Activated B cell treated with CpG ODN at 0.5 μM for 24 hours (primary cell): Measurements from ENCODE around the gene ABCB8. TPM values are rescaled to one million over a fixed set of nuclear protein-coding genes. Genes with fewer than 3 reads are reported as not detected.

Experiments
- ATAC-seq: fragments of 200-7000 bp; cut with Tn5 transposase; one replicate; pipeline ENCODE4 v1.10.0; 2021; ENCODE audit warnings: low read depth, mild to moderate bottlenecking, moderate library complexity
- CTCF ChIA-PET: fragments of 350-600 bp; sonication (Branson Sonifier 250); formaldehyde crosslinking; loops from one replicate; lab custom pipeline; 2021; ENCODE audit warnings: antibody characterized with exemption; lab: Charles Lee
- POLR2A ChIA-PET: fragments of 350-600 bp; sonication (Branson Sonifier 250); formaldehyde crosslinking; loops from one replicate; lab custom pipeline; 2021; ENCODE audit warnings: antibody characterized with exemption; lab: Charles Lee
- DNase-seq: peaks from one replicate; pipeline ENCODE4 v3.0.0; 2022
- H3K27ac Mint-ChIP-seq: one replicate; pipeline ENCODE4 v1.8.0; 2020; ENCODE audit warnings: mixed read lengths
- H3K27me3 Mint-ChIP-seq: one replicate; pipeline ENCODE4 v1.8.0; 2021; ENCODE audit warnings: mixed read lengths
- H3K36me3 Mint-ChIP-seq: one replicate; pipeline ENCODE4 v1.8.0; 2021; ENCODE audit warnings: low read depth, mixed read lengths
- H3K4me1 Mint-ChIP-seq: one replicate; pipeline ENCODE4 v1.8.0; 2021; ENCODE audit warnings: mixed read lengths
- H3K4me3 Mint-ChIP-seq: one replicate; pipeline ENCODE4 v1.8.0; 2020; ENCODE audit warnings: mild to moderate bottlenecking, mixed read lengths
- H3K9me3 Mint-ChIP-seq: one replicate; pipeline ENCODE4 v1.8.0; 2020; ENCODE audit warnings: mixed read lengths
- CTCF ChIP-seq: fragments of 200-600 bp; IDR thresholded peaks from one replicate; pipeline ENCODE4 v1.8.0; 2022; ENCODE audit warnings: antibody characterized with exemption, mild to moderate bottlenecking
- intact Hi-C: fragments of 100-400 bp; cut with micrococcal nuclease; formaldehyde crosslinking; loops from one replicate; pipeline ENCODE4 v1.15.1; 2024
- total RNA-seq: library from RNA; stranded (reverse); gene quantifications from 2 replicates; pipeline ENCODE4 v1.2.3, GENCODE V29; 2022

ABCB8 gene
- total RNA-seq = 38.9 and 46.5 TPM in 2 replicates

DNA sequence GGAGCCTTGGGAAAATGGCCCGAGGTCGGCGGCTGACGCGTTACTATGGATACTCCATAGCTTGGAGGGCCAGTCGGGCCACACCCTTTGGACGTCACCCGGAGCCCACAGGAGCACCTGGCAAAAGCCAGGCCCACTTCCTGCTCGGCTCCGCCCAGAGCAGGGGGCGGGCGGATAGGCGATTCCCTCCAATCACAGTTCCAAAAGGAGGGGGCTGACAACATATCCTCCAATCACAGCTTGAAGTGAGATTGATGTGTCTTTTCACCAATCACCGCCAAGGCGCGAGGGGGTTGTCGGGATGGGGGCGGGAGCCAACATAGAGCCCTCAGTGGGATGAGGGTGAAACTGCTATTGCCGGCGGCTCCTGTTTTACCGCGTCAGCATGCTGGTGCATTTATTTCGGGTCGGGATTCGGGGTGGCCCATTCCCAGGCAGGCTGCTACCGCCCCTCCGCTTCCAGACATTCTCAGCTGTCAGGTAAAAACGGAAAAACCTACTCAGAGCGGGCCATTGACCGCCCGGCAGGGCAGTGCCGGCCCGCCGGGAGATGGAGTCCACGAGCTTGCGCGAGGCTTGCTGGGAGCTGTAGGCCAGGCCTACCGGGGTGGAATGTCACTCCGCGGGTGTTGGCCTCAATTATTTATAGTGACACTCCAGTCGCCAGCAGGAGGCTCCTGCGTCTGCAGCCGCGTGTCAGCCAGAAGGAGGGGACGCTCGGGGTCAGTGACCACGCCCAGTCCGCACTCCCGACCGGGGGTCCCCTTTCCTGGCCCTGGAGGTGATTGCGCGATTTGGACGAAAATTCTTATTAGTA is at the start of gene ABCB8:
Gene ABCB8 (plus strand): TSS at position 320 of the 817 bp plus-strand sequence. CDS start 66 bp downstream, at position 386.
- peaks cover 9% of the 10 kb centered on the region for H3K27me3 Mint-ChIP-seq
- CTCF ChIA-PET = interaction anchor here (1.0 to 3.9 kb wide), 4 partner anchors 10 to 83 kb away, joined by 3 to 25 read pairs (median 3); no protein-coding TSS in a partner anchor
- no peaks in the 10 kb centered on the region for H3K9me3 Mint-ChIP-seq
- H3K27ac Mint-ChIP-seq = peak within 1 kb of the TSS; percentile 97
- POLR2A ChIA-PET = interaction anchor here (0.6 to 2.2 kb wide), 14 partner anchors 10 to 1190 kb away, joined by 3 to 21 read pairs (median 4); partner anchors contain the start of genes FASTK, NUB1, SLC4A2 and TMUB1
- peaks cover 14% of the 10 kb centered on the region for H3K36me3 Mint-ChIP-seq
- peaks cover 22% of the 10 kb centered on the region for H3K4me1 Mint-ChIP-seq
- peak; percentile 93 for ATAC-seq
- peak; percentile 94 for DNase-seq
- intact Hi-C loops = loop anchor here (1.0 to 5.0 kb wide), 11 partner anchors 10 to 1406 kb away; partner anchors contain the start of genes ABCF2, NUB1, TMUB1 and ZNF775
- peak within 1 kb of the TSS; percentile 96 for H3K4me3 Mint-ChIP-seq
- no peak for TF ChIP-seq CTCF

GRCh38 chr7:150979713-150980390 is 48.4 kb upstream of the ABCB8 start:
- Mint-ChIP-seq H3K4me1 (peaks cover 22% of the 10 kb centered on the region), H3K27me3 (peaks cover 57% of the 10 kb centered on the region), H3K4me3 (peak overlapping the region; percentile 38), H3K36me3 (no peaks in the 10 kb centered on the region), H3K9me3 (no peaks in the 10 kb centered on the region), H3K27ac (no peak overlapping the region)
- ChIA-PET CTCF (interaction anchor here (0.7 kb wide), 2 partner anchors 9 to 17 kb away, joined by 3 read pairs; no protein-coding TSS in a partner anchor), POLR2A (no interaction called here)
- intact Hi-C loops = loop anchor here (5.0 to 10.0 kb wide), 3 partner anchors 548 to 1265 kb away; a partner anchor contains a TSS
- DNase-seq (no peak), ATAC-seq (no peak)
- TF ChIP-seq CTCF = no peak

GRCh38 chr7:150980663-150981062 is 47.6 kb upstream of the ABCB8 start:
- no peak for TF ChIP-seq CTCF
- intact Hi-C loops = loop anchor here (10.0 kb wide), 1 partner anchor 696 kb away; no protein-coding TSS in a partner anchor
- POLR2A ChIA-PET = no interaction called here

DNA sequence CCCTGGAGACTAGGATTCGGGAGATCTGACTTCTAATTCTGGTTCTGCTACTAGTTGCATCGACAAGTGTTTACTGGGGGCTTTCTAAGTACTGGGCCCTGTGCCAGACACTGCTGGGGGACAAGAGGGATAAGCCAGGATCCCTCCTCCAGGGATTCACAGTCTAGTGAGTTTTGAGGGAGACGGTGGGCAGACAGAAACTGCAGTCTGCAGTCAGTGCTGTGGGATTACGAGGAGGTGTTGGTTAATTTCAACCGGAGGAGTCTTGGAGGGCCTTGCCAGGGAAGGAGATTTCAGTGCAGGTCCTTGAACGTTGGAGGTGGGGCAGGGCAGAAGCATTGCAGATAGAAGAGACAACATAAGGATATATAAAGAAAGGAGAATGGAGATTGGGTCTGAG is 46.6 kb upstream of the ABCB8 start:
- ChIA-PET POLR2A (no interaction called here), CTCF (no interaction called here)
- DNase-seq (no peak), ATAC-seq (no peak)
- intact Hi-C loops = loop anchor here (10.0 kb wide), 1 partner anchor 697 kb away; no protein-coding TSS in a partner anchor
- peaks cover 22% of the 10 kb centered on the region for H3K4me1 Mint-ChIP-seq
- H3K9me3 Mint-ChIP-seq = no peaks in the 10 kb centered on the region
- H3K27ac Mint-ChIP-seq = no peak overlapping the region
- no peaks in the 10 kb centered on the region for H3K36me3 Mint-ChIP-seq
- H3K27me3 Mint-ChIP-seq = peaks cover 58% of the 10 kb centered on the region
- no peak overlapping the region for H3K4me3 Mint-ChIP-seq
- no peak for TF ChIP-seq CTCF

More at GRCh38 chr7:150980663-150981062, 47.6 kb upstream of the ABCB8 start:
- CTCF ChIA-PET = interaction anchor here (0.7 kb wide), 2 partner anchors 10 to 18 kb away, joined by 3 read pairs; no protein-coding TSS in a partner anchor
- no peak for ATAC-seq
- Mint-ChIP-seq H3K9me3 (no peaks in the 10 kb centered on the region), H3K4me1 (peaks cover 17% of the 10 kb centered on the region), H3K4me3 (no peak overlapping the region), H3K27me3 (peaks cover 57% of the 10 kb centered on the region), H3K27ac (no peak overlapping the region), H3K36me3 (no peaks in the 10 kb centered on the region)
- DNase-seq = no peak
